Measurements from ENCODE around the gene SPTBN2.

Gene SPTBN2

DNA sequence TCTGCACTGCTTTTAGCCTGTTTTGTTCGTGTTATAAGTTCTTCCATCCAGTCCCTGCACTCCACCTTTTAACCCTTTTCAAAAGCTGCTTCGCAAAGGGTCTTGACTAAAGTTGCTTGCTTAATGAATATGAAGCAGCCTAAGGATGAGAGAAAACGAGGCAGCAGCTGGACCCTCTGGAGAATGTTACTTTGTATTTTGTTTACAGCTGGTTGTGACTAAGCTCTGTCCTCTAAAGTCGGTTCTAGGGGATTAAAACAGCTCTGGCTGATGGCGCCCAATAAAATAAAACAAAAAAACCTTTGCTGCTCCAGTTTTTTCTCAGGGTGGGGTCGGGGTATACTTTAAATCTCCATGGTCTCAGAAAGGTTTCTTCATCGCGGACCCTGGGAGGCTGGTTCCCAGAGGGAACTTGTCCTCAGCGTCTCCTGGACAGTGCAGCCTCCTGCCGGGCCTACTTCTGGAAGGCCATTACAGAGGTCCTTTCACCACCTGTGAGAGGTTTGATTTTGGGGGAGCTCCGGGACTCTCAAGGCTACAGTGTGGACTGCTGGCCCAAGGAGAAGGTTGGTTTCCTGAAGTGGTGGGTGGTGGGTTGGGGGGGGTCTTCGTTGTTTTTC lies 91.3 kb downstream of the SPTBN2 start:
- peak; percentile 81 for DNase-seq

DNA sequence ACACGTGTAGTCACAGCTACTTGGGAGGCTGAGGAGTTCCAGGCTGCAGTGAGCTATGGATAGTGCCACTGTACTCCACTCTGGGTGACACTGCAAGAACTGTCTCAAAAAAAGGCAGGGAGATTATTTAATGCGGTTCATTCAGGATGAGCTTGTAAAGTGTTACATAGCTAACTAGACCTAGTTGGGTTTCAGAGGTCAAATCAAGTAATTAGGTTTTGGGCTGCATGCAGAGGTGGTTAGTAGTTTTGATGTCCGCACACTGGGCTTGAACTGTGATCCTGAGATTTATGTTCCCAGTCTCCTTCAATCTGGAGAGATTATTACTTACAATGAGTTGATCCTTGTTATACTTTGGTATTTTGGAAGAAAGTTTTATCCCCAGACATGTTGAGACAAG lies 92.6 kb downstream of the SPTBN2 start:
- no peak for DNase-seq

All from KG1 (cell line).